Measurements from ENCODE around the gene LIPA.

DNA sequence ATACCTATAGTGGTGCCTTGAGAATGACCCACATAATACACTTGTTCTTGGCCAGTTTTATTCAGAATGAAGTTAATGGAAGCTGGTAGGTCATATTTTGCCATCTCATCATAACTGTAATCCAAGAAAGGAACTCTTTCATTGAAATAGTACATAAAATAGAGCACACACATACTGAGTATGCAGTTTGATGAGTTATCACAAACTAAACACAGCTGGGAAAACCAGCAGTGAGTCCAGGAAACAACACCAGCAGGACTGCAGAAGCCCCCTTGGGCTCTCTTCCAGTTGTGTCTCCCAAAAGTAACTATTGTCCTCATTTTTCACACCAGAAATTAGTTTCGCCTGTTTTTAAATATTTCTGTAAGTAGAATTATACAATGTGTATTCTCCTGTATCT, 24.7 kb downstream of the LIPA start:
- no peak for TF ChIP-seq MAX (IDR thresholded peaks at IDR 0.05)
- no peak for TF ChIP-seq RAD21 (IDR thresholded peaks at IDR 0.05; ENCODE audit: low read depth)
- no peak for TF ChIP-seq USF1 (IDR thresholded peaks at IDR 0.05)
- TF ChIP-seq YY1 (IDR thresholded peaks at IDR 0.05; ENCODE audit: low read depth): no peak
- no peak for TF ChIP-seq TCF12 (IDR thresholded peaks at IDR 0.05; ENCODE audit: low read depth)
- TF ChIP-seq, protein P1, sequence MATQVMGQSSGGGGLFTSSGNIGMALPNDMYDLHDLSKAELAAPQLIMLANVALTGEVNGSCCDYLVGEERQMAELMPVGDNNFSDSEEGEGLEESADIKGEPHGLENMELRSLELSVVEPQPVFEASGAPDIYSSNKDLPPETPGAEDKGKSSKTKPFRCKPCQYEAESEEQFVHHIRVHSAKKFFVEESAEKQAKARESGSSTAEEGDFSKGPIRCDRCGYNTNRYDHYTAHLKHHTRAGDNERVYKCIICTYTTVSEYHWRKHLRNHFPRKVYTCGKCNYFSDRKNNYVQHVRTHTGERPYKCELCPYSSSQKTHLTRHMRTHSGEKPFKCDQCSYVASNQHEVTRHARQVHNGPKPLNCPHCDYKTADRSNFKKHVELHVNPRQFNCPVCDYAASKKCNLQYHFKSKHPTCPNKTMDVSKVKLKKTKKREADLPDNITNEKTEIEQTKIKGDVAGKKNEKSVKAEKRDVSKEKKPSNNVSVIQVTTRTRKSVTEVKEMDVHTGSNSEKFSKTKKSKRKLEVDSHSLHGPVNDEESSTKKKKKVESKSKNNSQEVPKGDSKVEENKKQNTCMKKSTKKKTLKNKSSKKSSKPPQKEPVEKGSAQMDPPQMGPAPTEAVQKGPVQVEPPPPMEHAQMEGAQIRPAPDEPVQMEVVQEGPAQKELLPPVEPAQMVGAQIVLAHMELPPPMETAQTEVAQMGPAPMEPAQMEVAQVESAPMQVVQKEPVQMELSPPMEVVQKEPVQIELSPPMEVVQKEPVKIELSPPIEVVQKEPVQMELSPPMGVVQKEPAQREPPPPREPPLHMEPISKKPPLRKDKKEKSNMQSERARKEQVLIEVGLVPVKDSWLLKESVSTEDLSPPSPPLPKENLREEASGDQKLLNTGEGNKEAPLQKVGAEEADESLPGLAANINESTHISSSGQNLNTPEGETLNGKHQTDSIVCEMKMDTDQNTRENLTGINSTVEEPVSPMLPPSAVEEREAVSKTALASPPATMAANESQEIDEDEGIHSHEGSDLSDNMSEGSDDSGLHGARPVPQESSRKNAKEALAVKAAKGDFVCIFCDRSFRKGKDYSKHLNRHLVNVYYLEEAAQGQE (IDR thresholded peaks at IDR 0.05; ENCODE audit: low read depth): no peak
